HepG2 (cell line): Measurements from ENCODE around the gene BHLHE41. TPM values are rescaled to one million over a fixed set of nuclear protein-coding genes. Genes with fewer than 3 reads are reported as not detected.

Experiments
- ASH2L ChIP-seq: fragments of 300-600, 200-600 bp; sonication (generic); IDR thresholded peaks from 2 replicates; pipeline ENCODE4 v1.7.0; 2017; ENCODE audit warnings: low read depth, mild to moderate bottlenecking, moderate library complexity, mixed read lengths, low read length; ENCODE audit not compliant: insufficient read length
- ELF3 ChIP-seq: IDR thresholded peaks from 2 replicates; pipeline ENCODE4 v1.6.1; 2016; ENCODE audit warnings: missing genetic modification reagents, missing compliant biosample characterization
- GATAD1 ChIP-seq: IDR thresholded peaks from 2 replicates; pipeline ENCODE4 v1.6.1; 2016; ENCODE audit warnings: missing genetic modification reagents, missing compliant biosample characterization
- IKZF5 ChIP-seq: IDR thresholded peaks from 2 replicates; pipeline ENCODE4 v1.6.1; 2018; ENCODE audit warnings: missing genetic modification reagents, mild to moderate bottlenecking, missing compliant biosample characterization
- JUN ChIP-seq: sonication (generic); formaldehyde crosslinking; IDR thresholded peaks from 2 replicates; pipeline ENCODE4 v1.4.0; 2020; ENCODE audit warnings: mild to moderate bottlenecking, missing genetic modification reagents
- PLSCR1 ChIP-seq: sonication (generic); formaldehyde crosslinking; IDR thresholded peaks from 2 replicates; pipeline ENCODE4 v1.5.0; 2020; ENCODE audit warnings: missing genetic modification reagents, mild to moderate bottlenecking, borderline replicate concordance
- TFE3 ChIP-seq: IDR thresholded peaks from 2 replicates; pipeline ENCODE4 v1.6.1; 2016
- USF2 ChIP-seq, 2 experiments: sonication (generic) in 1 of 2; formaldehyde crosslinking in 1 of 2; IDR thresholded peaks; 2 replicates each; pipeline versions ENCODE4 v1.5.1 to v1.6.1; 2011 to 2020; ENCODE audit warnings: borderline replicate concordance in 1 of 2, low read depth in 1 of 2, low read length in 1 of 2, mild to moderate bottlenecking in 1 of 2, missing genetic modification reagents in 1 of 2, moderate library complexity in 1 of 2
- ZBTB10 ChIP-seq: sonication (generic); formaldehyde crosslinking; IDR thresholded peaks from 2 replicates; pipeline ENCODE4 v1.4.0; 2020; ENCODE audit warnings: missing genetic modification reagents, borderline replicate concordance
- ZBTB33 ChIP-seq: sonication (generic); formaldehyde crosslinking; IDR thresholded peaks from 2 replicates; pipeline ENCODE4 v1.4.0; 2020; ENCODE audit warnings: missing genetic modification reagents
- ZMAT5 ChIP-seq: sonication (generic); formaldehyde crosslinking; IDR thresholded peaks from 2 replicates; pipeline ENCODE4 v1.5.0; 2020; ENCODE audit warnings: mild to moderate bottlenecking, low read depth, missing genetic modification reagents, borderline replicate concordance
- ZNF326 ChIP-seq: sonication (generic); formaldehyde crosslinking; IDR thresholded peaks from 2 replicates; pipeline ENCODE4 v1.4.0; 2020; ENCODE audit warnings: missing genetic modification reagents, borderline replicate concordance
- ZNF33B ChIP-seq: sonication (generic); formaldehyde crosslinking; IDR thresholded peaks from 2 replicates; pipeline ENCODE4 v1.5.1; 2020; ENCODE audit warnings: mild to moderate bottlenecking, missing genetic modification reagents
- ZNF510 ChIP-seq: sonication (generic); formaldehyde crosslinking; IDR thresholded peaks from 2 replicates; pipeline ENCODE4 v1.4.0; 2020; ENCODE audit warnings: low read depth, mild to moderate bottlenecking, missing genetic modification reagents
- ZNF883 ChIP-seq: sonication (generic); formaldehyde crosslinking; IDR thresholded peaks from 2 replicates; pipeline ENCODE4 v1.5.1; 2020; ENCODE audit warnings: mild to moderate bottlenecking, missing genetic modification reagents; ENCODE audit errors: not compliant biosample characterization
- polyA plus RNA-seq, 8 experiments: library from polyadenylated mRNA; depleted of rRNA in 3 of 8; stranded (reverse) in 7 of 8; unstranded in 1 of 8; fragments of >200 nt; fragmentation: Illumina TruSeq in 4 of 8; extraction: Trizol in 4 of 8; gene quantifications; 2 replicates each; pipeline versions ENCODE4 v1.2.1 to v1.2.3, GENCODE V29; 2011 to 2016; ENCODE audit warnings: low read depth in 4 of 8, missing spikeins in 1 of 8, mixed read lengths in 1 of 8; ENCODE audit not compliant: insufficient read depth in 1 of 8
- total RNA-seq, 5 experiments: library from RNA; depleted of rRNA; stranded (reverse); fragments of >200 nt; fragmentation: Illumina TruSeq; extraction: Trizol; gene quantifications; 2 replicates each; pipeline ENCODE4 v1.2.3, GENCODE V29; 2016; ENCODE audit warnings: low read depth in 1 of 5

BHLHE41 gene
- total and polyA plus RNA-seq, 2 of the 13 experiments (the other 11 are each of a cell fraction or from before 2014, with no cell fraction given): 0.03 TPM; not detected in 1

GRCh38 chr12:26113853-26114719 lies 10.8 kb downstream of the BHLHE41 start (continued):
- TF ChIP-seq ZBTB10 (0 out of 2 replicates have a peak, but pooled peaks have one; percentile 29), USF2 (IDR thresholded peaks at IDR 0.05; ENCODE audit: low read depth, low read length) (peak; percentile 87), USF2 (CRISPR knock-in tag; IDR thresholded peaks at IDR 0.05; ENCODE audit: borderline replicate concordance) (peak; percentile 83; the same call in 1 of the 2 replicates), ZNF510 (no peak), IKZF5 (CRISPR knock-in tag) (peak; percentile 41; the same call in 1 of the 2 replicates), JUN (CRISPR knock-in tag) (no peak), TFE3 (CRISPR knock-in tag) (peak; percentile 97), GATAD1 (CRISPR knock-in tag) (0 out of 2 replicates have a peak, but pooled peaks have one; percentile 32), PLSCR1 (no peak), ELF3 (CRISPR knock-in tag) (peak; percentile 62; the same call in 1 of the 2 replicates), ZNF883 (peak; percentile 95), ZNF326 (CRISPR knock-in tag) (no peak), ZNF33B (CRISPR knock-in tag) (no peak; the same call in 1 of the 2 replicates), ZMAT5 (CRISPR knock-in tag) (no peak), ZBTB33 (CRISPR knock-in tag) (0 out of 2 replicates have a peak, but pooled peaks have one; percentile 53), ASH2L (peak; percentile 70)
